Measurements from ENCODE around the gene KIAA0825. TPM values are rescaled to one million over a fixed set of nuclear protein-coding genes. Genes with fewer than 3 reads are reported as not detected.

KIAA0825 gene, protein sequence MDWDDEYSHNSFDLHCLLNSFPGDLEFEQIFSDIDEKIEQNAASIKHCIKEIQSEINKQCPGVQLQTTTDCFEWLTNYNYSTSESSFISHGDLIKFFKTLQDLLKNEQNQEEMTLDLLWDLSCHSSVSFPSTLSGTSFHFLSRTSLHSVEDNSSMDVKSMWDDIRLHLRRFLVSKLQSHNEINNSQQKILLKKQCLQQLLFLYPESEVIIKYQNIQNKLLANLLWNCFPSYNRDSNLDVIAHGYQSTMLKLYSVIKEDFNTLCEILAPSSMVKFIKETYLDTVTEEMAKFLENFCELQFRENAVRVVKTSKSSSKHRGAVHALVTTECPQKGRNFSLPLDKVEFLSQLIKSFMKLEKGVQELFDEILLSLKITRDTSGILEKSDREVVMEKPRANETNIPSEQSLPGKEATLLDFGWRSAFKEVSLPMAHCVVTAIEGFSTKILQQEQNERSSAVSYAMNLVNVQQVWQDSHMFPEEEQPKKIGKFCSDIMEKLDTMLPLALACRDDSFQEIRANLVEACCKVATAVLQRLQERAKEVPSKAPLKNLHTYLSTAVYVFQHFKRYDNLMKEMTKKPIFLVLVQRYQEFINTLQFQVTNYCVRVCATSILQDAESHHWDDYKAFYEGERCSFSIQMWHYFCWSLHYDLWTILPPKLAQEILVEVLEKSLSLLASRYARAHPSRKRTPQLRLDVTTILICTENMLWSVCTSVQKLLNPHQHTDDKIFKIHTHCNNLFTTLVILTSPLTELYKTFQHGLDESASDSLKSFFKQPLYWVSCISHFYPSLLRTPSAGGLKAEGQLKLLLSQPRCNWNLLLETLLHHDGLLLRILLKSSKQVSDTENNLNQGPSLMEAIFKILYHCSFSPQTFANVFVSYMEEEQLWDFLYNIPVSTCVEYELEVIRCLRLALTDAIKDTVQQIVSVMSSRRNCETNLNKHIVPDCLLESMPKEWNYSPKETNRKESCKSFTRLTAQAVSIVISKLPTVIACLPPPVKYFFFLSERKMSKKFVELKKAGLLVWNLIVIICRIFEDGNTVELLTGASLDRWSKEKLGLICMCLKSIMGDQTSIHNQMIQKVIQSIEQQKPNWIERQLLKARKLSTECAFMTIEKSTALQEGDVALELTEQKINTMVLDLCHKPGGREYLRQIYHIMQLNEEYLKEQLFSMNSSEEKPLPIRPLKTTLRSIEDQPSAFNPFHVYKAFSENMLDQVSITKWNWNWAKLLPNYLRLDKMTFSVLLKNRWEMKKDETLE (N-terminal part only)
- total RNA-seq (2022; extraction: Qiagen RNA extraction; ENCODE audit: low read depth) = 0.20 to 0.43 TPM (median 0.38 TPM) in 5 replicates

DNA sequence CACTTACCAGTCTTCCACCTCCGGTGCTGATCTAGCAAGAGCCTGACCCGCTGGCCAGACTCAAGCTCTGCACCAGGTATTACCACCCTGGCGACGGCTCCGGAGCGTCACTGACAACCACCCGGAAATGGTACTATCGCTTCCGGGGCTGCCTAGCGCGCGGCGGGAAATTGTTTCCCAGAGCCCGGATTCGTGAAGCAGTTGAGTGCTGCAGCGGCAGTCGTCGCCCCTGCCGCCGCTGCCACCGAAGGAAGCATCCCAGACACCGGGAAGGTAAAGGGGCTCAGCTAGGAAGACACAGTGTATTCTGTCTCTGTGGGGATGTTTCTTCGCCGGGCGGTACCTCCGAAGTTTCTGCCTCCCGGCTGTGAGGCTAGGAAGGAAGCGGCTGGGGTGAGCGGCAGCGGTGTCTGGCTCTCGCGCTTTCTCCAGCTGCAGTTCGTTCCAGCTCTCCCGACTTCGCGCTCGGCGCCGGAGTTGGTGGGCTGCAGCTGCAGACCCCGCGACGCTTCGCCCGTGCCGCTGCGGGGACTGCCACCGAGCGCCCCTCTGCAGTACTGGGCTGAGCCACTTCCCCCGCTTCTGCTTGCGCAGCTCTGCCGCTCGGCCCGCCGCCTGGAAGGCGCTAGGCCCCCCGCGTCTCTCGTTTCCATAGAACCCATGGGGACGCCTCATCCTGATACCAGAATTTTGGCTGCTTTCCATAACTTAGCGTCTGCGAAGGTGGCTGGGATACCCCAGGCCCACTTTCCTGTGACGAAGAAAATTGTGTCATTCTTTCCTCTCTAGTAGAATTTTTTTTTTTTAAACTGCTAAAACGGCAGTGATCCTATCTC lies at the start of gene KIAA0825, which contains the start of gene SLF1:
Gene KIAA0825, minus strand, starts transcription at position 112 of the 836 bp plus-strand sequence. CDS start 81,478 bp downstream, outside the sequence.
Gene SLF1, plus strand, starts transcription at position 177 of the 836 bp plus-strand sequence. CDS start 10,142 bp downstream, outside the sequence.

Other genes with a start within 250 kb of the KIAA0825 start
- 7.1 to 11.0 TPM (median 8.7 TPM) in 5 replicates for gene SLF1, start 65 bp upstream of the KIAA0825 start, total RNA-seq (2022; extraction: Qiagen RNA extraction; ENCODE audit: low read depth)

All from A549 treated with CpdA at 1 μM for 4 hours (cell line).